ENCODE measurements around the gene THADA. TPM values are rescaled to one million over a fixed set of nuclear protein-coding genes. Genes with fewer than 3 reads are reported as not detected.
A peak's percentile ranks its signal among the peaks of the same experiment; 100 is the strongest.

Gene THADA
- total RNA-seq, 1 donor from 2014 or later: 11.0 TPM

GRCh38 chr2:43593254-43593653 is 2.6 kb downstream of the THADA start:
- TF ChIP-seq, protein P1, sequence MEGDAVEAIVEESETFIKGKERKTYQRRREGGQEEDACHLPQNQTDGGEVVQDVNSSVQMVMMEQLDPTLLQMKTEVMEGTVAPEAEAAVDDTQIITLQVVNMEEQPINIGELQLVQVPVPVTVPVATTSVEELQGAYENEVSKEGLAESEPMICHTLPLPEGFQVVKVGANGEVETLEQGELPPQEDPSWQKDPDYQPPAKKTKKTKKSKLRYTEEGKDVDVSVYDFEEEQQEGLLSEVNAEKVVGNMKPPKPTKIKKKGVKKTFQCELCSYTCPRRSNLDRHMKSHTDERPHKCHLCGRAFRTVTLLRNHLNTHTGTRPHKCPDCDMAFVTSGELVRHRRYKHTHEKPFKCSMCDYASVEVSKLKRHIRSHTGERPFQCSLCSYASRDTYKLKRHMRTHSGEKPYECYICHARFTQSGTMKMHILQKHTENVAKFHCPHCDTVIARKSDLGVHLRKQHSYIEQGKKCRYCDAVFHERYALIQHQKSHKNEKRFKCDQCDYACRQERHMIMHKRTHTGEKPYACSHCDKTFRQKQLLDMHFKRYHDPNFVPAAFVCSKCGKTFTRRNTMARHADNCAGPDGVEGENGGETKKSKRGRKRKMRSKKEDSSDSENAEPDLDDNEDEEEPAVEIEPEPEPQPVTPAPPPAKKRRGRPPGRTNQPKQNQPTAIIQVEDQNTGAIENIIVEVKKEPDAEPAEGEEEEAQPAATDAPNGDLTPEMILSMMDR (conservative IDR thresholded peaks at IDR 0.05; ENCODE audit: low read depth, low read length): no peak

GRCh38 chr2:43592443-43592842 is 3.4 kb downstream of the THADA start:
- DNase-seq (ENCODE audit: low read depth): no peak
- H3K4me3 ChIP-seq (ENCODE audit: low read depth, low read length): no peak overlapping the region
- TF ChIP-seq, protein P1 (conservative IDR thresholded peaks at IDR 0.05; ENCODE audit: low read depth, low read length): no peak

More at GRCh38 chr2:43593254-43593653, 2.6 kb downstream of the THADA start:
- no peak for DNase-seq (ENCODE audit: low read depth)
- no peak overlapping the region for H3K4me3 ChIP-seq (ENCODE audit: low read depth, low read length)

DNA sequence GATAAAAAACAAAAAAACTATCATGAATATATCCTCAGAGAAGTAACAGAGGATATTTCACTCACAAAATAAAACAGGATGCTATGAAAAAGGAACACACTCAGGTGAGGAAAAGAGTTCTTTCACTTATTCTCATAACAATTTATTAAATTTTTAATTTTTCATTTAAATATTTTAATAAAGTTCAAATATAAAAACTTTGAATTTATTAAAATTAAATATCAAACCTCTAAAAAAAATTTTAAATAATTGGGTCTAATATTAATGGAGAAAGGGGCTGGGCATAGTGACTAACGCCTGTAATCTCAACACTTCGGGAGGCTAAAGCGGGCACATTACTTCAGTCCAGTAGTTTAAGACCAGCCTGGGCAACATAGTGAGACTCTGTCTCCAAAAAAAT is 10.1 kb downstream of the THADA start:
- DNase-seq (ENCODE audit: low read depth): no peak
- TF ChIP-seq, protein P1 (conservative IDR thresholded peaks at IDR 0.05; ENCODE audit: low read depth, low read length): no peak

DNA sequence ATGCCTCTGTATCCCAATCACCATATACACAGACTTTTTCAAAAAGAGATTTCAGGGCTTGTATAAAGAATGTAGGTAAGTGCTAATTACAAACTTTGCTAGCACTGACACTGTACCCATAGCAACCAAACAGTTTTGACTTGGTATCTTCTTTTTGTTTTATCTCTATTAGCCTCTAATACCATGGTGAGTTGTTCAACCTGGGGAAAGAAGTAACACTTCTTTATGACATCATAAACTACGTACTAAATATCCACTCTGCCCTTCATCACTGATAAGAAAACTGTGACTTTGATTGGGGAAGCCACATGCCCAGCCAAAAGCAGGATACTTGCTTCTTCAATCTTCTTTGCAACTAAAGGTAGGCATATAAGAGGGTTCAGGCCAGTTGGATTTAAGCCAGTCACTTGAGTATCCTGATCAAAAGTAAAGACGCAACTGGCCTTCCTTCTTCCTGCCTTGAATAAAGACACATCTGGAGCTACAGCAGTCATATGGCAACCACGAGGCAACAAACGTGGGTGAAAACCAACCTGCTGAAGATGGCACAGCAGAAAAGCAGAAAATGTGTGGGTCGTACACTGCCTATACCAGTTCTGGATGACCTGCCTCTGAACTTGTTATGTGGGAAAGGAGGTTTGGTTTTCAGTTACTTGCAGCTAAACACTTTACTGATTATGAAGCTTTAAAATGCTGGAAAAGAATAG is 16.4 kb downstream of the THADA start:
- no peak for DNase-seq (ENCODE audit: low read depth)
- TF ChIP-seq, protein P1 (conservative IDR thresholded peaks at IDR 0.05; ENCODE audit: low read depth, low read length): no peak

More for the DNA sequence above, 10.1 kb downstream of the THADA start:
- no peak overlapping the region for H3K4me3 ChIP-seq (ENCODE audit: low read depth, low read length)

GRCh38 chr2:43576981-43577892 is 18.6 kb downstream of the THADA start:
- no peak for DNase-seq (ENCODE audit: low read depth)
- H3K4me3 ChIP-seq (ENCODE audit: low read depth, low read length): no peak overlapping the region
- TF ChIP-seq, protein P1 (conservative IDR thresholded peaks at IDR 0.05; ENCODE audit: low read depth, low read length): peak; percentile 80

More for the DNA sequence above, 16.4 kb downstream of the THADA start:
- H3K4me3 ChIP-seq (ENCODE audit: low read depth, low read length): no peak overlapping the region

GRCh38 chr2:43572244-43572643 is 23.6 kb downstream of the THADA start:
- TF ChIP-seq, protein P1 (conservative IDR thresholded peaks at IDR 0.05; ENCODE audit: low read depth, low read length): no peak
- no peak for DNase-seq (ENCODE audit: low read depth)
- H3K4me3 ChIP-seq (ENCODE audit: low read depth, low read length): no peak overlapping the region
